GM19438 (cell line): ENCODE data around the gene SHROOM2.
"Not testable (repeated sequence)": the region's sequence is repeated elsewhere in the genome, so short reads cannot be mapped to it uniquely, and the experiment has no call there.

Experiments
- ATAC-seq: cut with Tn5 transposase; IDR thresholded peaks from one replicate; pipeline ENCODE4 v1.9.1; 2021; ENCODE audit warnings: low read depth; ENCODE audit not compliant: unreplicated experiment

SHROOM2 gene

DNA sequence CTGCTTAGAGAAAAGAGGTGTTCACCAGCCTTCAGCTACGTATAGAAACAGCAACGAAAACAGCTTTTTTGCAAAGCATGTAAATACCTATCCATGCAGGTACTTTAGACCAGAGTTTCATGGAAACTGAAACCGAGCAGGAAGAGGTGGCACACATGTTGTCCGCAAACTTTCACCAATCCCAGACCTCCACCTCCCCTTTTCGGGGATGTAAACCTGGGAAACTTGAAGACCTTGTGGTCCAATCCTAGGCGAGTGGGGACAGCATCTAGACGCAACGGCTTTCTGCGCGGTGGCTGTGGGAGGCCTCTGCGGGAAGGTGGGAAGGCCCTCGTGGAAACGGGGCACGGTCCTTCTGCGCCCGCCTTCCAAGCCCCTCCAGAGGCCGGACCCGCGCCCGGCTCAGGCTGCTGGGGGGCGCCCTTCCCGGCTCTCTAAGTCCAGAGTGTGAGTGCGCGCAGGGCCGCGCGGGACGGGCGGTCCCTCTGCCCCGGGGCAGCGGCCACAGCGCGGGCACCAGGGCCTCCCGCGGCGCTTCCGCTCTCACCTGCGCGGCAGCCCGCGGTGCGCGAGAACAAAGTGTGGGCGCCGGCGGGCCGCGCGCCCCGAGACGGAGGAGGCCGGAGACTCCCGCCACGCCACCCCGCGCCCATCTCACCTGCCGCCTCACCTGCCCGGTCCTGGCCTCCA is 830 bp upstream of the SHROOM2 start:
- no peak for ATAC-seq

DNA sequence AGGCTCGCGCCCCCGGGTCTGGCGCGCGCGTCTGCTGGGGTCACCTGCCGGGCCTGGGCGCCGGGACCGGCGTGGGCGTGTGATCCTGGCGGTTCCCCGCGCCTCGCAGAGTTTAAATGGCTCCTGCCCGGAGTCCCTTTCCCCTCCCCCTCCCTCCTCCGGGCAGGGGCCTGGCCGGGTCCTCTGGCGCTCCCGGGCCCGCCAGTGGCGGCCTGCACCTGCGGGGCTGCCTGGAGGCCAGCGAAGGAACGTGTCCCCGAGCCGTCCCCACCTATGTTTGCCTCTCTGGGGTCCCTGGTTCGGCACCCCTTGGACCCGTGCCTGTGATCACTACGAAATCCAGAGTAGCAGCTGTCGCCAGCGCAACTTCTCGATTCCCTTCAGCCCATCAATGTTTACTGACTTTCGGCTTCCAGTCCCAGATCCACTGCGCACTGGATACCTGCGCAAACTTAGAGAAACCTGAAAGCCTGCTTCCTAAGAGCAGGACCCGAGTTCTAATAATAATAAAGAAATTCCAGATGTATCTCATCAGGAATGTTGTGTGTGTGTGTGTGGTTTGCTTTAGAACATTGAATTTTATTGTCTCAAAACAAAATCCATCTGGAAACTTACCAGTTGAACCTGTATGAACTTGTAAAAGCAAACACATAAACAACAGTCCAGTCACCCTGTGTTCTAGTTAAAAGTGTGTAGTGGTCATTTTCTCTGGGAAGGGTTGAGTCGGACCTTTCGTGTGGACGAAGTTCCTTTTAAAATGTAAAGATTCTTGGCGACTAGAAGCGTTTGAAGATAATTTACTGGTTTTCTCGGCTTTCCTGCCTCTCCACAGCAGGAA is 788 bp downstream of the SHROOM2 start:
- no peak for ATAC-seq

DNA sequence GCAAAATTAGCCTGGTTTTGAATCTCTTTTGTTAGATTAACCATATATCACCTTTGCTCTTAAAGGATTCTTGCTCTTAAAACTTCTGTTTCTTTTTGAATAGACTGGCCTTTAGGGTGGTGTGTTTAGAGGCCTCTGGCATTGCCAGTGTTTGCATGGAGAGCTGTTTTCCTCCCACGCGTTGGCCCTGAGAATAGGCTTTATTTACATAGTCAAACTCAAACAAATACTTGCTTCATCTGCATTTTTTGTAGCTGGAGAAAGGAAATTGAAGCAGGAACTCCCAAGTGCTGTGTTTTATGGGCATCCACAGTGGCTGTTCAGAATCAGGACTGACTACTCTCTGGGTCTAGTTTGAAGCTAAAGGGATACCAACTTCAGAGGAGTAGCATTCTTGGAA is 2.7 kb downstream of the SHROOM2 start:
- no peak for ATAC-seq

DNA sequence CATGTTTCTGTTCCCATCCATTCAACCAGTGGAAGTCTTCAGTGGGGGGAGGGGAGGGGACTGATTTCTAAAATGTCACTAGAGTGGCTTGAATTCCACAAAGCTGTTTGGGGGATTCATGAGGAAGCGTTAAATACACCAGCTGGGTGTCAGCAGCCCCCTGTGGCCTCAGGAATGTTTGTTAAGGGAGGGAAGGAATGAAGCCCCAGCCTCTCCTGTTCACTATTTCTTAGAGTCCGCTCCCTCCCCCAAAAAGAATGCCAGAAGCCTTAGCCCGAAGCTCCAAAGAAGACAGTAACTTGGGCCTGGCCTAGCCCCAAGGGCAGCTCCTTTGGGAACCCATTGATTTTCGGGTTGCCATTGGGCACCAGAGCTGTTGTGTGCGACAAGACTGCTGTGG is 3.3 kb downstream of the SHROOM2 start:
- no peak for ATAC-seq

DNA sequence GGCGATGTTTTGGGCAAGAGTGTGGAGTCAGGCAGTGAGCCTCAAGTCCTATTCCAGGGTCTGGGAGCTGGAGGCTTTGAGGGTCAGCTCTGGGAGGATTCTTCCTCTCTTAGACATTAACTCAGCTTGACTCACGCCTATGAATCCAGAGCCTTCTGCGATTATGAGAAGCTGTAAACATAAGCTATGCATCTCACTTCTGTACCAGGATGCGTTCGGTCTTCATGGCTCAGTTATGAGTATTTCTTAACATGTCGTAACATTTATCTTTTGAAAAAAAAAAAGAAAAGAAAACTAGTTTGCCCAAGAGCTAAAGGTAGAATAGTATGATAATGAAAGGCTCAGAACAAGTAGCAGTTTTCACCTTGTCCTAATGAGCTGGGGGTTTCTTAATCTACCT is 4.6 kb downstream of the SHROOM2 start:
- no peak for ATAC-seq

DNA sequence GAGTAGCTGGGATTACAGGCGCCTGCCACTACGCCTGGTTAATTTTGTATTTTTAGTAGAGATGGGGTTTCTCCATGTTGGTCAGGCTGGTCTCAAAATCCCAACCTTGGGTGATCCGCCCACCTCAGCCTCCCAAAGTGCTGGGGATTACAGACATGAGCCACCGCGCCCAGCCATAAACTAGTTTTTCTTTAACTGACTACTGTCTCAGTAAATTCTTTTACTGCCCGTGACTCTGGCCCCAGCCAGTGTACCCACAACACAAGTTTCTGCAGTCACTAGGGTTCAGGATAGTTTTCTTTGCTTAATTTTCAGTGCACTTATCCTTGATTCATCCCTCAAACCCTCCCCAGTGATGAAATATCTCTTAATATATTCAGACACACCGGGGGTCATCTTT is 8.3 kb downstream of the SHROOM2 start:
- no peak for ATAC-seq

DNA sequence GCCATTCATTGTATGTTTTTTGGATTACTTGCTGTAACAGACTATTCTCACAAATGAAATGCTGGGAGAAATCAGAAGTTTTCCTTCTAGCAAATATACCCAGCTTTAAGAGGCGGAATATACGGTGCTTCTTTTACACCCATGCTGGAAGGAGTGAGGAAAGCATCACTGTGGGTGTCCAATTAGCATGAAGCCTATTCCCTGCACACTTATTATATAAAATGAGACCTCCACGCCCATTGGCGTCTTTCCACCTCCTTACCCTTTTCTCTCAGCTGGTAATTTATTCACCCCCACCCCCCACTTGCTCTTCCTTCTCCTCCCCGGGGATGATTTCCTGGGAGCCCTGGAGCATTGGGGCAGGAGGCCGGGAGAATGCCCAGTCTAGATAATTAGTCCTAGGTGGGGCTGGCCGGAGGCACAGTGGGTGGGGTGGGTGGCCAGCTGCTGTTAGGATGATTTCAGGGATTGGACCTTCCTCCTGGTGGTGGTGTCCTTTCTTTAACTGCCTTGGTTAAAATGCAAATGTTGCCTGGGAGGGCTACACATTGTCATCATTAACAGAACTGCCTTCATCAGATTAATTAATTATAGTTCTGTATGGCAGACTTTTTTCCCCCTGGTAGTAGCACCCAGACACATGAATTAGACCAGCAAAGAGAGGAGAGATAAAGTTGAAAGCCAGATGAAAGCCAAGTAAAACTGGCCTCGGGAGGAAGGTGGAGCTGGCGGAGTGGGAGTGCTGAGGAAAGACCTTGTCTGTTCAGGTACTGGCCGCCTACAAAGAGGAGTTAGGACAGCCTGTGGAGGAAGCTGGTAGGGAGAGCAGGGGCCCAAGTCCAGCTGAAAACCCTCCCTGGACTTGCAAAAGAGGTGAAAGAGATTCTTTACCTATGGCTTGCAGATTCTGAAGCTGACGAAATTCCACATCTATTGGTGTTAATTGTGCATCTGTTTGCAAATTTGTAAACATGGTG is 11.4 kb downstream of the SHROOM2 start:
- no peak for ATAC-seq

DNA sequence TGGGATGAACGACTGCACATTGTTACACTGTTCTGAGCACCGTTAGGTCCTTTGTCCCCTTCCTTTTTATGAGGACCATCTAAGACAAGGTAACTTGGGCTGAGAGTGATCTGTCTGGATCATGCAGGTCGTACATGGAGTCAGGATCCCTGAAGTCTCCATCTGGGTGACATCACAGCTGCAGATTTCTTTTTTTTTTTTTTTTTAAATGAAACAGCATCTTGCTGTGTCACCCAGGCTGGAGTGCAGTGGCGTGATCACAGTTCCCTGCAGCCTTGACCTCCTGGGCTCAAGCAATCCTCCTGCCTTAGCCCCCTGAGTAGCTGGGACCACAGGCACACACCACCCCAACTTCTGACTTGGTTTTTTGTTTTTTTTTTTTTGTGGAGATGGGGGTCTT is 16.5 kb downstream of the SHROOM2 start:
- ATAC-seq: no peak

DNA sequence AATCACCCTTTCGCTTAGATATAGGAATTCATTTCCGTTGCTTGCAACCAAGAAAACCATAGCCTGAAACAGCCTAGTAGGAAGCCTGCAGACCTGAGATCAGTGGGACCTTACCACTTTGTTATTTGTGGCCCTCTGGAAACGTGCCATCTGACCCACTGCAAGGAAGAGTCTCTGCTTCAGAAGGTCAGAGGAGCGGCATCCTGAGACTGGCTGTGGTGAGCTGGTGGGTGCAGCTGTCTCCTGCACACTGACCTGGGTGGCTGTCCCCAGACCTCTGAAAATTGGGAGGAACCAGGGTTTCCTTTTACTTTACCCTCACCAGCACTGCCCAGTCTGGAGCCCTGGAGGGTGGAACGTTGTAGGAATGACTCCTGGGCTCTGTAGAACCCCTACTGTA is 18.2 kb downstream of the SHROOM2 start:
- no peak for ATAC-seq

DNA sequence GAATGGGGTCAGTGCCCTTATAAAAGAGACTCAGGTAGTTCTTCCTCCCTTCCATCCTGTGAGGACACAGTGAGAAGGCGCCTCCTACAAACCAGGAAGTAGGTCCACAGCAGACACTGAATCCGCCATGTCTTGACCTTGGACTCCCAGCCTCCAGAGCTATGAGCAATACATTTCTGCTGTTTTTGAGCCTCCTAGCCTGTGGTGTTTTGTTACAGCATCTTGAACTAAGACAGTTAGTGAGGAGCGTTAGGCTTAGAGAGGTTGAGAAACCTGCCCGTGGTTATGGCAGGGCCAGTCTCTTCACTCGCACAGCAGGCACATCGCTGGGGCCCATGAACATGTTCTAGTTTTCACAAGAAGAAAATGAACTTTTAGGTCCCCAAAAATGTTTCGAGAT is 19.7 kb downstream of the SHROOM2 start:
- ATAC-seq: no peak

DNA sequence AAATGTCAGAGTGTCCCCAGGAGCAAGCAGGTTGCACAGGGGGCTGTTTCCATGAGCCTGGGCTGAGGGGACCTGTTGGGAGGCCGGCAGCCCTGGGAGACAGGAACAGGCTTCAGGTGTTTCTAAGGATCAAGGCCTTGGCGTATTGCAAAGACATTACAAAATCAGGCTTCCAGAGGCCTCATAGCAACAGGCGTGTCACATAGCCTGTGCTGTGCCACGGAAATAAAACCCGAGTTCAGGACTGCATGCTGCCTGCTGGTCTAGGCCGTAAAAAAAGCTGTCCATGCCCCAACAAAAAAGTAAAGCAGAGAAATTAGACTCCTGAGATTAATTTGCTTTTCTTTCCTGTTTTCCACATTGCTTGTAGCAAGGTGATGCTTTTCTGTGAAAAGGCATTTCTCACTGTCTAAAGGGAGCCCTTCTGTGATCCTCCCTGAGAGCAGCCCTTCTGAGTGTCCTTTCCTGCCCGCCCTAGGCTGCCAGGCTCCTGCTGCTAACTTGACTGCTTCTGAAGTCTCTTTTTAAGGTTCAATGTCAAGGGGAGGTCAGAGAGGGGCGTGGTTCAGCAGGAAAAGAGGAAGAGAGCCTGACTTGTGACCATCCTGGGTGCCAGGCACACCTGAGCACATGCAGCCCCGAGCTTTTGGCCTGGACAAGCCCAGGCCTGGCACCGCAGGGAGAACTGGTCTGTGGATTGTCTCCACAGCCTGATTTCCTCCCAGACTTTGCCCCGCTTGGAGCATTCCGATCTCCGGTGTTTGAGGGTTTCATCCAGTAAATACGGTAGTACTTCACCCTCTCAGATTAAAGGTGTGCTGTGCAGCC is 21.3 kb downstream of the SHROOM2 start:
- ATAC-seq: no peak

DNA sequence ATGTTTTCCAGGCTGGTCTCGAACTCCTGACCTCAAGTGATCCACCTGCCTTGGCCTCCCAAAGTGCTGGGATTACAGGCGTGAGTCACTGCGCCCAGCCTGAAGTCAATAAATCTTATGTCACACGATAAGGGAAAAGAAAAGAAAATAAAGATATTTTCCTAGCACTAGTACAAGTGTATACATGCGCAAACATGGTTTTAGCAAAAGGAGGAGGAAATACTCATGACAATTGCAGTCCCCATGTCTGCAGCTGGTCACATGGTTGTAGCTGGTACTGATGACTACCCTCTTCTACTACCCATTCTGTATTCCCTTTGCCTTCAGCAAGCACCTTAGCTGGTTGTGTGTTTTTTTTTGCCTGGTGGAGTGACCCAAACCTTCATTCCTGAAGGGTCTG is 23.6 kb downstream of the SHROOM2 start:
- ATAC-seq: not testable (repeated sequence)

DNA sequence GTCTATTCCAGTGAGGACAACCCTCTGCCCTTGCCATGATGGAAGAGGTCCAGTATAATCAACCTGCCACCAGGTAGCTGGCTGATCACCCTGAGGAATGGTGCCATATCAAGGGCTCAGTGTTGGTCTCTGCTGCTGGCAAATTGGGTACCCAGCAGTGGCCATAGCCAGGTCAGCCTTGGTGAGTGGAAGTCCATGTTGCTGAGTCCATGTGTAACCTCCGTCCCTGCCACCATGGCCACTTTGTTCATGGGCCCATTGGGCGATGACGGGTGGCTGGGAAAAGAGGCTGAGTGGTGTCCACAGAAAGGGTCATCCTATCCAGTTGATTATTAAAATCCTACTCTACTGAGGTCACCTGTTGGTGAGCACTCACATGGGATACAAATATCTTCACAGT is 24.9 kb downstream of the SHROOM2 start:
- not testable (repeated sequence) for ATAC-seq

DNA sequence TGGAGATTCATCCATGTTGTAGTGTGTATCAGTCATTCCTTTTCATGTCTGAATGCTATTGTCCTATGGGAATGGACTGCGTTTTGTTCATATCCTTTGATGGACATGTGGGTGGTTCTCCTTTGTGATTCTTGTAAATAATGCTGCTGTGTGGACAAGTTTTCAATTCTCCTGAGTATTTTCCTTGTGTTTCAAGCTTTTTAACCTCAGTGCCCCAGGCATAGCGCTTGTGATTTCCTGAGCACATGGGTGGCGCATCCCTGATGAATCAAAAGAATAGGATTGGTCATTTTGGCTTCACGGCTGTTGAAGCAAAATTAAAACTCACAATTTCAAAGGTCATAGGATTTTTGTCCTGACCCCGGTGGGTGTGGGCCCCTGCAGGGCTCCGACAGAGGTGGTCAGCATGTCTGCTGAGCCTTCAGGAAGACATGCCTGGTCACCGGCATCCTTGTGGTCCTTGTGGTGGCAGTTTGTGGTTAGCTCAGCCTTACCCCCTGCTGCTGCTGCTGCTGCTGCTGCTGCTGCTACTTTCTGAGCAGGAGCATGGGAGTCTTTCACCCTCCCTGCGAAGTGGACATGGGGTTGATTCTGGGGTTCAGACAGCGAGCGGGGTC is 30.0 kb downstream of the SHROOM2 start:
- ATAC-seq: no peak

DNA sequence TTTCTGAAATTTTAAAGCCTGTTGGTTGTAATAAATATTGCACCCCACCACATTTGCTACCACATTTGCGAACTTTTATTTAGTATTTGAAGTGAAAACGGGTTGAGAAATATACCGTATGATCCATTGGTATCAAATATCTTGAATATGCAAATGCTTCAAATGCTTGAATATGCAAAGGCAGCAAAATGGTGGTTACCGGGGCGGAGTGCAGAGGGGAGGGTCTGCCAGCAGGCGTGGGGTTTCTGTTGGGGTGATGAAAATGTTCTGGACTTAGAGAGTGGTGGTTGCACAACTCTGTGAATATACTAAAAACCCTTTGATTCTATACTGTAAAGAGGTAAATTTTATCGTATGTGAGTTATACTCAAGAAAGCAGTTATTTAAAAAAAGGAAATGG is 35.3 kb downstream of the SHROOM2 start:
- no peak for ATAC-seq

DNA sequence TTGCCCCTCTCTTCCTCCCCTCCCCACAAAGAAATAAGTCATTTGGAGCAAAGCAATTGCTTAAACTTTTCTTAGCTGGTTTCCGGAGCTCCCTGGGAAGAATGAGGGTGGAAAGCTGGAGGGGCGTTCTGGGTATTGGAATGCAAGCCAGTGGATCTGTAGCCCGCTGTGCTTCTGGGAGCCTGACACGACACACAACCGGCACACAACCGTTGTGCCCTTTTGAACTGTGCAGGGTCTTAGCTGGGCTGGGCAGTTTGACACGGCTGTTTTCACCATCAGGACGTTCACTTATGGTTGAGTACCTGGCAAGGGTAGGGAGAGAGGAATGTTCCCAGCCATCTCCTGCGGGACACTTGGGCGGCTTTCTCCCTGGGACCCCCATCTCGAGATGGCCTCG is 38.3 kb downstream of the SHROOM2 start:
- ATAC-seq: no peak

DNA sequence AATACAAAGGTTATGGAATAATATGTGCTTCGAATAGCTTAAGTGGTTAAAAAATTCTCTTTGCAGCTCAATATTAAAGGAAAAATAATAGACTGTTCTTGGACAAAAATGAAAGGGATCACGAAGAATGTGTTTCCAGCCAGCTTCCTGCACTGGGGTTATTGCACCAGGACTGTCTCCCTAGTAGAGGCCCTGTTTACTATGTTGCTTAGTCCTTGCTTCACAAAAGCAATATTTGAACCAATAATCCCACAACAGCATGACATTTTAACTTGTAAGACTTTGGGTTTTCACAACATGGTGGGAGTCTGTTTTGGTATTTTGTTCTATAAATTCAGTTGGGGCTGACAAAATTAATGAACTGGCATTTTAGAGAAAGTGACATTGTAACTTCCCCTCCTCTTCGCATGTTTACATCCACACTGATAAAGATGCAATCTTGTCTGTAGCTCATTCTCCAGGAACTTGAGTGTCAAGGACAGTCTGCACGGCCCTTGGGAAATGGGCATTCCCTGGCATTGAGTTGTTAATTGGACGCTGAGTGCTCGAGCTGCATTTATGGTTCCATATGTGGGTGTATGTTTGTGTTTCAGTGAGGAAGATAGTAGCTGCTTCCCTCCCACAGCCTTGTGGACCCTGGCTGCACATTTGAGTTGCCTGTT is 39.0 kb downstream of the SHROOM2 start:
- no peak for ATAC-seq

DNA sequence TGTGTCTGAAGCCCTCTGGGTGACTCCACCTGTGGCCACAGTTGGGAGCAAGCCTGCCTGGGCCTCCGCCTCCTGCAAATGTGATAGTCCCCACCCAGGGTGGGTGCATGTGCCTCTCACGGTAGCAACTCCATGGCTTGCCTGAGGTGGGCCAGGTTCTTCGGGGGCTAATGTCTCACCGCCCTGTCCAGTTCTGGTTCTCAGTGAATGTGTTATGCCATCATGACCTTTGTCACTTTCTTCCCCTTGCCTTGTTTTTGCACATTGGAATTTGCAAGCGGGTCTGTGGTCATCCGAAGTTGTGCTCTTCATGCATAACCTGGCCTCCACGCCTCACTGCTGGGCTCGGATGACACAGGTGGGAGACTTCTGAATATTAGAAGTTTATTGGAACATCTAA is 39.7 kb downstream of the SHROOM2 start:
- ATAC-seq: no peak
